ENCODE data around the gene MORN1. TPM values are rescaled to one million over a fixed set of nuclear protein-coding genes. Genes with fewer than 3 reads are reported as not detected.

Gene MORN1
- total and polyA plus RNA-seq, 2 experiments from 2014 or later = 4.8 to 11.1 TPM

GRCh38 chr1:2358072-2358471, 33.3 kb downstream of the MORN1 start (continued):
- TF ChIP-seq ZNF462 (CRISPR knock-in tag; IDR thresholded peaks at IDR 0.05) = no peak

GRCh38 chr1:2356911-2357845, 34.2 kb downstream of the MORN1 start:
- H3K36me3 Mint-ChIP-seq (ENCODE audit: low read depth) = no peaks in the 10 kb centered on the region; the same call in 2 of the 3 replicates
- Histone ChIP-seq H4K20me1 (replicated peaks; ENCODE audit: insufficient read depth) (no peaks in the 10 kb centered on the region), H3K36me3 (ENCODE audit: insufficient read depth) (no peaks in the 10 kb centered on the region), H3K4me3 (no peak overlapping the region), H3K27ac (ENCODE audit: low read depth) (no peak overlapping the region), H3K4me2 (no peak overlapping the region), H3K79me2 (replicated peaks; ENCODE audit: insufficient read depth) (no peaks in the 10 kb centered on the region), H3F3A (replicated peaks; ENCODE audit: low read depth) (no peaks in the 10 kb centered on the region), H2AFZ (no peak overlapping the region), H3K27me3 (ENCODE audit: insufficient read depth) (no peaks in the 10 kb centered on the region), H3K4me1 (ENCODE audit: insufficient read depth) (no peaks in the 10 kb centered on the region), H3K9me2 (ENCODE audit: insufficient read depth) (no peaks in the 10 kb centered on the region)
- no peak for DNase-seq (ENCODE audit: low spot score)
- no peaks in the 10 kb centered on the region for H3K9me3 Mint-ChIP-seq
- H3K4me1 Mint-ChIP-seq = no peaks in the 10 kb centered on the region
- H3K4me3 Mint-ChIP-seq = no peak overlapping the region
- ATAC-seq = no peak
- no peak overlapping the region for H3K27ac Mint-ChIP-seq
- peaks cover 7% of the 10 kb centered on the region for H3K27me3 Mint-ChIP-seq (ENCODE audit: insufficient read depth, low read depth, poor library complexity)
- no peak for TF ChIP-seq NANOG (IDR thresholded peaks at IDR 0.05; ENCODE audit: borderline replicate concordance)
- no peak for TF ChIP-seq ZNF462 (CRISPR knock-in tag; IDR thresholded peaks at IDR 0.05)
- no peak for TF ChIP-seq ETS1 (IDR thresholded peaks at IDR 0.05)
- TF ChIP-seq CREB1 (CRISPR knock-in tag; IDR thresholded peaks at IDR 0.05; ENCODE audit: low read depth) = no peak
- no peak for TF ChIP-seq EZH2 (IDR thresholded peaks at IDR 0.05; ENCODE audit: low read depth, unreplicated experiment)
- TF ChIP-seq EZH2phosphoT487 (IDR thresholded peaks at IDR 0.05; ENCODE audit: unreplicated experiment) = no peak

All from GM23338 (cell line).